MCF 10A (cell line): ENCODE results near the gene NEK11. TPM values are rescaled to one million over a fixed set of nuclear protein-coding genes. Genes with fewer than 3 reads are reported as not detected.
A peak's percentile ranks its signal among the peaks of the same experiment; 100 is the strongest.

Experiments
- BruUV-seq: library from RNA; stranded (reverse); fragments of 400-500 nt; replicated peaks from 2 replicates; lab custom pipeline; 2021; lab: Mats Ljungman, UMichigan
- CTCF ChIA-PET: fragments of 300-600 bp; sonication (Branson Sonifier 250); formaldehyde crosslinking; extraction: SDS; loops from one replicate; lab custom pipeline; 2021; ENCODE audit warnings: antibody characterized with exemption, inconsistent platforms; lab: Yijun Ruan, JAX
- POLR2A ChIA-PET: fragments of 300-600, 350-650 bp; sonication (Branson Sonifier 250); formaldehyde crosslinking; extraction: SDS; loops from one replicate; lab custom pipeline; 2020; ENCODE audit warnings: antibody characterized with exemption, inconsistent platforms; lab: Yijun Ruan, JAX
- DNase-seq: peaks from one replicate; pipeline ENCODE4 v3.0.0-alpha.2; 2018; ENCODE audit not compliant: unreplicated experiment
- H3K27ac Mint-ChIP-seq: one replicate; pipeline ENCODE4 v1.8.0; 2022; ENCODE audit warnings: mild to moderate bottlenecking, low read depth, mixed read lengths; ENCODE audit not compliant: unreplicated experiment
- H3K27me3 Mint-ChIP-seq: one replicate; pipeline ENCODE4 v1.8.0; 2022; ENCODE audit warnings: mixed read lengths; ENCODE audit not compliant: insufficient read depth, unreplicated experiment
- H3K36me3 Mint-ChIP-seq: one replicate; pipeline ENCODE4 v1.8.0; 2022; ENCODE audit warnings: mild to moderate bottlenecking, moderate library complexity, mixed read lengths; ENCODE audit not compliant: insufficient read depth, unreplicated experiment
- H3K4me1 Mint-ChIP-seq: one replicate; pipeline ENCODE4 v1.8.0; 2022; ENCODE audit warnings: mixed read lengths; ENCODE audit not compliant: insufficient read depth, unreplicated experiment
- H3K4me3 Mint-ChIP-seq: one replicate; pipeline ENCODE4 v1.8.0; 2022; ENCODE audit warnings: mild to moderate bottlenecking, moderate library complexity, mixed read lengths; ENCODE audit not compliant: unreplicated experiment
- H3K9me3 Mint-ChIP-seq: one replicate; pipeline ENCODE4 v1.8.0; 2022; ENCODE audit warnings: mixed read lengths; ENCODE audit not compliant: unreplicated experiment
- intact Hi-C: fragments of 100-400 bp; cut with micrococcal nuclease; formaldehyde crosslinking; loops from 2 replicates; pipeline ENCODE4 v1.14.1; 2022
- total RNA-seq: library from RNA; stranded (reverse); gene quantifications from 2 replicates; pipeline ENCODE4 v1.2.3, GENCODE V29; 2022
- TF ChIP-seq, protein P1 (sequence below): fragments of 200-600 bp; IDR thresholded peaks from one replicate; pipeline ENCODE4 v1.8.0; 2022; ENCODE audit warnings: antibody characterized with exemption, mild to moderate bottlenecking; ENCODE audit not compliant: unreplicated experiment

Gene NEK11
- total RNA-seq, 1 experiment from 2014 or later: 6.9 TPM

GRCh38 chr3:131193641-131194238 lies 167.1 kb downstream of the NEK11 start:
- POLR2A ChIA-PET: no interaction called here
- CTCF ChIA-PET: interaction anchor here (0.6 kb wide), 1 partner anchor 689 kb away, joined by 3 read pairs; no protein-coding TSS in a partner anchor
- Mint-ChIP-seq H3K36me3 (no peaks in the 10 kb centered on the region), H3K4me3 (no peak overlapping the region), H3K27ac (no peak overlapping the region), H3K27me3 (no peaks in the 10 kb centered on the region), H3K9me3 (no peaks in the 10 kb centered on the region), H3K4me1 (no peaks in the 10 kb centered on the region)
- BruUV-seq: no TSS peak
- DNase-seq: peak; percentile 5
- TF ChIP-seq, protein P1, sequence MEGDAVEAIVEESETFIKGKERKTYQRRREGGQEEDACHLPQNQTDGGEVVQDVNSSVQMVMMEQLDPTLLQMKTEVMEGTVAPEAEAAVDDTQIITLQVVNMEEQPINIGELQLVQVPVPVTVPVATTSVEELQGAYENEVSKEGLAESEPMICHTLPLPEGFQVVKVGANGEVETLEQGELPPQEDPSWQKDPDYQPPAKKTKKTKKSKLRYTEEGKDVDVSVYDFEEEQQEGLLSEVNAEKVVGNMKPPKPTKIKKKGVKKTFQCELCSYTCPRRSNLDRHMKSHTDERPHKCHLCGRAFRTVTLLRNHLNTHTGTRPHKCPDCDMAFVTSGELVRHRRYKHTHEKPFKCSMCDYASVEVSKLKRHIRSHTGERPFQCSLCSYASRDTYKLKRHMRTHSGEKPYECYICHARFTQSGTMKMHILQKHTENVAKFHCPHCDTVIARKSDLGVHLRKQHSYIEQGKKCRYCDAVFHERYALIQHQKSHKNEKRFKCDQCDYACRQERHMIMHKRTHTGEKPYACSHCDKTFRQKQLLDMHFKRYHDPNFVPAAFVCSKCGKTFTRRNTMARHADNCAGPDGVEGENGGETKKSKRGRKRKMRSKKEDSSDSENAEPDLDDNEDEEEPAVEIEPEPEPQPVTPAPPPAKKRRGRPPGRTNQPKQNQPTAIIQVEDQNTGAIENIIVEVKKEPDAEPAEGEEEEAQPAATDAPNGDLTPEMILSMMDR: no peak
- intact Hi-C loops: no loop called here

DNA sequence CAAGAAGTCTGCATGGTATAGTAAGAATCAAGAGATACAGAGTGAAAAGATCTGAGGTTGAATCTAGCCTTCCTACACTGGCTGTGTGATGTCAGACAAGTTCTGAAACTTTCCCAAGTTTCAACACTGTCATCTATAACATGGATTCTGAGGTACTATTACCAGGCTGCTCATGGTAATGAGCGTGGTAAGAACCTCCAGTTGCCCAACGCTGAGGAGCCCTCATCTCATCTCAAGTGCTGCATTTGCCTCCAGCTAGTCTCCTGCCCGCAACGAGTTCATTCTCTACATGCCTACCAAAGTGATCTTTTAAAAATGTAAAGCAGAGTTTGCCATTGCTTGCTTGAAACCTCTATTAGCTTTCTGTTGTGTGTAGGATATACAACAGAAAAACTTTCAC lies 168.1 kb downstream of the NEK11 start:
- Mint-ChIP-seq H3K4me1 (no peaks in the 10 kb centered on the region), H3K9me3 (peaks cover 6% of the 10 kb centered on the region), H3K4me3 (no peak overlapping the region), H3K36me3 (peaks cover 5% of the 10 kb centered on the region), H3K27ac (no peak overlapping the region), H3K27me3 (no peaks in the 10 kb centered on the region)
- TF ChIP-seq, protein P1: no peak
- BruUV-seq: no TSS peak
- intact Hi-C loops: no loop called here
- ChIA-PET POLR2A (no interaction called here), CTCF (interaction anchor here (0.7 kb wide), 1 partner anchor 102 kb away, joined by 3 read pairs; no protein-coding TSS in a partner anchor)
- no peak for DNase-seq

DNA sequence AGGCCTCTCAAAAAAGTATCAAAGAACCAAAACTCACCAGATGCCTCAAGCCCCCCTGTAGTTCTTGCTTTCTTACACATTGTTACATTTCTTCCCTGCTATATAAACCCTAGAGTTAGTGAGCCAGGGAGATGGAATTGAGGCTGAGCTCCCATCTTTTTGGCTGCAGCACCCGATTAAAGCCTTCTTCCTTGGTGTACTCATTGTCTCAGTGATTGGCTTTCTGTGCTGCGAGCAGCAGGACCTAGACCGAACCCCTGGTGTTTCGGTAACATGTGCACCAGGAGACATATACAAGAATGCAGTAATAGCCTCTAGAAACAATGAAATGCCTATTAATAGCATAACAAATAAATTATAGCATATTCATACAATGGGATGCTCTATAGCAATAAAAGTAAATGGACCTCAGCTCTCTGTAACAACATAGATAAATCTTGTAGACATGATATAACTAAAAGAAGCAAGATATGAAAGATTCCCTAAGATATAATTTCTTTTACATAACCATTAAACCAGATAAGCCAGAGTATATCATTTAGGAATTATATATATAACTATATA lies 174.0 kb downstream of the NEK11 start:
- intact Hi-C loops: no loop called here
- TF ChIP-seq, protein P1: no peak
- H3K27ac Mint-ChIP-seq: no peak overlapping the region
- peaks cover 9% of the 10 kb centered on the region for H3K9me3 Mint-ChIP-seq
- H3K27me3 Mint-ChIP-seq: no peaks in the 10 kb centered on the region
- no peak for DNase-seq
- no peak overlapping the region for H3K4me3 Mint-ChIP-seq
- POLR2A ChIA-PET: no interaction called here
- H3K36me3 Mint-ChIP-seq: peaks cover 6% of the 10 kb centered on the region
- no TSS peak for BruUV-seq
- CTCF ChIA-PET: no interaction called here
- no peaks in the 10 kb centered on the region for H3K4me1 Mint-ChIP-seq

GRCh38 chr3:131216330-131216729 lies 189.7 kb downstream of the NEK11 start:
- no peak for DNase-seq
- no peak overlapping the region for H3K4me3 Mint-ChIP-seq
- peaks cover 19% of the 10 kb centered on the region for H3K4me1 Mint-ChIP-seq
- POLR2A ChIA-PET: no interaction called here
- TF ChIP-seq, protein P1: no peak
- no peaks in the 10 kb centered on the region for H3K9me3 Mint-ChIP-seq
- H3K27me3 Mint-ChIP-seq: no peaks in the 10 kb centered on the region
- no TSS peak for BruUV-seq
- H3K36me3 Mint-ChIP-seq: no peaks in the 10 kb centered on the region
- intact Hi-C loops: loop anchor here (10.0 kb wide), 1 partner anchor 168 kb away; the partner anchor contains the start of gene NUDT16
- H3K27ac Mint-ChIP-seq: peak overlapping the region; percentile 68
- CTCF ChIA-PET: interaction anchor here (0.7 kb wide), 1 partner anchor 1230 kb away, joined by 5 read pairs; no protein-coding TSS in a partner anchor
